ENCODE measurements around the gene ARG2. TPM values are rescaled to one million over a fixed set of nuclear protein-coding genes. Genes with fewer than 3 reads are reported as not detected.

The ARG2 gene
- total RNA-seq, 1 donor from 2014 or later: 0.40 TPM

- Mint-ChIP-seq H3K4me1 (no peaks in the 10 kb centered on the region), H3K9me3 (no peaks in the 10 kb centered on the region), H3K27me3 (no peaks in the 10 kb centered on the region), H3K36me3 (ENCODE audit: low read depth) (no peaks in the 10 kb centered on the region), H3K27ac (no peak overlapping the region), H3K4me3 (no peak overlapping the region)
- intact Hi-C loops (cut with micrococcal nuclease): loop anchor here (10.0 kb wide), 2 partner anchors 415 to 1225 kb away; no protein-coding TSS in a partner anchor
- no peak for ATAC-seq (ENCODE audit: low read depth)
- POLR2A ChIA-PET: no interaction called here
- CTCF ChIA-PET: interaction anchor here (2.5 to 3.5 kb wide), 2 partner anchors 8 to 152 kb away, joined by 11 to 15 read pairs; no protein-coding TSS in a partner anchor
- no peak for DNase-seq
- TF ChIP-seq CTCF (IDR thresholded peaks at IDR 0.05): no peak
These were observed 40.1 kb upstream of the ARG2 start for GRCh38 chr14:67579636-67580035.

- POLR2A ChIA-PET: no interaction called here
- H3K36me3 Mint-ChIP-seq (ENCODE audit: low read depth): no peaks in the 10 kb centered on the region
- CTCF ChIA-PET: interaction anchor here (1.1 to 9.8 kb wide), 6 partner anchors 9 to 155 kb away, joined by 3 to 180 read pairs (median 13); partner anchors contain the start of gene RDH12
These were observed 39.2 kb upstream of the ARG2 start for GRCh38 chr14:67580336-67581171.

GRCh38 chr14:67581643-67582042 is 38.1 kb upstream of the ARG2 start:
- ChIA-PET POLR2A (no interaction called here), CTCF (interaction anchor here (0.8 to 9.8 kb wide), 7 partner anchors 10 to 156 kb away, joined by 3 to 180 read pairs (median 11); partner anchors contain the start of gene RDH12)
- DNase-seq: no peak
- Mint-ChIP-seq H3K9me3 (no peaks in the 10 kb centered on the region), H3K4me1 (peaks cover 5% of the 10 kb centered on the region), H3K4me3 (no peak overlapping the region), H3K27me3 (no peaks in the 10 kb centered on the region), H3K27ac (no peak overlapping the region), H3K36me3 (ENCODE audit: low read depth) (no peaks in the 10 kb centered on the region)
- ATAC-seq (ENCODE audit: low read depth): no peak
- intact Hi-C loops (cut with micrococcal nuclease): no loop called here
- TF ChIP-seq CTCF (IDR thresholded peaks at IDR 0.05): no peak

More at GRCh38 chr14:67580336-67581171, 39.2 kb upstream of the ARG2 start:
- DNase-seq: no peak
- no peaks in the 10 kb centered on the region for H3K4me1 Mint-ChIP-seq
- no peak for ATAC-seq (ENCODE audit: low read depth)
- intact Hi-C loops (cut with micrococcal nuclease): no loop called here
- no peak overlapping the region for H3K4me3 Mint-ChIP-seq
- TF ChIP-seq CTCF (IDR thresholded peaks at IDR 0.05): no peak
- H3K9me3 Mint-ChIP-seq: no peaks in the 10 kb centered on the region
- no peak overlapping the region for H3K27ac Mint-ChIP-seq
- no peaks in the 10 kb centered on the region for H3K27me3 Mint-ChIP-seq

- intact Hi-C loops (cut with micrococcal nuclease): no loop called here
- Mint-ChIP-seq H3K9me3 (no peaks in the 10 kb centered on the region), H3K27me3 (no peaks in the 10 kb centered on the region), H3K27ac (no peak overlapping the region), H3K36me3 (ENCODE audit: low read depth) (no peaks in the 10 kb centered on the region), H3K4me3 (no peak overlapping the region), H3K4me1 (peaks cover 5% of the 10 kb centered on the region)
- DNase-seq (no peak), ATAC-seq (ENCODE audit: low read depth) (no peak)
- no peak for TF ChIP-seq CTCF (IDR thresholded peaks at IDR 0.05)
- ChIA-PET POLR2A (no interaction called here), CTCF (interaction anchor here (0.8 to 9.8 kb wide), 6 partner anchors 83 to 156 kb away, joined by 3 to 180 read pairs (median 10); partner anchors contain the start of gene RDH12)
These were observed 37.7 kb upstream of the ARG2 start for GRCh38 chr14:67582061-67582460.
